HepG2 (cell line): ENCODE data around the gene MED12L. TPM values are rescaled to one million over a fixed set of nuclear protein-coding genes. Genes with fewer than 3 reads are reported as not detected.

Source experiments
- FOXK1 ChIP-seq: sonication (generic); formaldehyde crosslinking; IDR thresholded peaks from 2 replicates; pipeline ENCODE4 v1.4.0; 2020; ENCODE audit warnings: low read depth, missing genetic modification reagents, borderline replicate concordance
- GATA4 ChIP-seq: sonication (generic); IDR thresholded peaks from 2 replicates; pipeline ENCODE4 v1.6.1; 2016; ENCODE audit warnings: antibody characterized with exemption, low read depth, borderline replicate concordance
- MTF2 ChIP-seq: sonication (generic); formaldehyde crosslinking; IDR thresholded peaks from 2 replicates; pipeline ENCODE4 v1.5.0; 2020; ENCODE audit warnings: missing genetic modification reagents, borderline replicate concordance
- NFRKB ChIP-seq: fragments of 450-650 bp; IDR thresholded peaks from 2 replicates; pipeline ENCODE4 v1.6.1; 2017
- ZBTB7A ChIP-seq: sonication (generic); formaldehyde crosslinking; IDR thresholded peaks from 2 replicates; pipeline ENCODE4 v1.8.0; 2022; ENCODE audit warnings: mild to moderate bottlenecking, missing genetic modification reagents
- ZNF33B ChIP-seq: sonication (generic); formaldehyde crosslinking; IDR thresholded peaks from 2 replicates; pipeline ENCODE4 v1.5.1; 2020; ENCODE audit warnings: mild to moderate bottlenecking, missing genetic modification reagents
- ZNF44 ChIP-seq: sonication (generic); formaldehyde crosslinking; IDR thresholded peaks from 2 replicates; pipeline ENCODE4 v1.5.1; 2020; ENCODE audit warnings: mild to moderate bottlenecking, missing genetic modification reagents
- ZNF768 ChIP-seq: sonication (generic); formaldehyde crosslinking; IDR thresholded peaks from 2 replicates; pipeline ENCODE4 v1.4.0; 2020; ENCODE audit warnings: missing genetic modification reagents
- polyA plus RNA-seq, 8 experiments: library from polyadenylated mRNA; depleted of rRNA in 3 of 8; stranded (reverse) in 7 of 8; unstranded in 1 of 8; fragments of >200 nt; fragmentation: Illumina TruSeq in 4 of 8; extraction: Trizol in 4 of 8; gene quantifications; 2 replicates each; pipeline versions ENCODE4 v1.2.1 to v1.2.3, GENCODE V29; 2011 to 2016; ENCODE audit warnings: low read depth in 4 of 8, missing spikeins in 1 of 8, mixed read lengths in 1 of 8; ENCODE audit not compliant: insufficient read depth in 1 of 8
- total RNA-seq, 5 experiments: library from RNA; depleted of rRNA; stranded (reverse); fragments of >200 nt; fragmentation: Illumina TruSeq; extraction: Trizol; gene quantifications; 2 replicates each; pipeline ENCODE4 v1.2.3, GENCODE V29; 2016; ENCODE audit warnings: low read depth in 1 of 5
- TF ChIP-seq, protein P1 (sequence below): sonication (generic); formaldehyde crosslinking; IDR thresholded peaks from 2 replicates; pipeline ENCODE4 v1.4.0; 2020; ENCODE audit warnings: low read depth, mild to moderate bottlenecking, missing genetic modification reagents
- TF ChIP-seq, protein P2 (sequence below): sonication (generic); formaldehyde crosslinking; IDR thresholded peaks from 2 replicates; pipeline ENCODE4 v1.5.1; 2020; ENCODE audit warnings: mild to moderate bottlenecking, missing genetic modification reagents, moderate library complexity
- TF ChIP-seq, protein P3 (sequence below): sonication (generic); formaldehyde crosslinking; IDR thresholded peaks from 2 replicates; pipeline ENCODE4 v1.4.0; 2020; ENCODE audit warnings: missing genetic modification reagents
- TF ChIP-seq, protein P4 (sequence below): sonication (generic); formaldehyde crosslinking; IDR thresholded peaks from 2 replicates; pipeline ENCODE4 v1.4.0; 2020; ENCODE audit warnings: missing genetic modification reagents, low read depth, mild to moderate bottlenecking, borderline replicate concordance
- TF ChIP-seq, protein P5 (sequence below): sonication (generic); formaldehyde crosslinking; IDR thresholded peaks from 2 replicates; pipeline ENCODE4 v1.5.1; 2020; ENCODE audit warnings: missing genetic modification reagents, mild to moderate bottlenecking, borderline replicate concordance
- TF ChIP-seq, protein P6 (sequence below): sonication (generic); formaldehyde crosslinking; IDR thresholded peaks from 2 replicates; pipeline ENCODE4 v1.4.0; 2020; ENCODE audit warnings: missing genetic modification reagents

Gene MED12L
- total and polyA plus RNA-seq, 2 of the 13 experiments (the other 11 are each of a cell fraction or from before 2014, with no cell fraction given): 0.07 to 0.64 TPM

DNA sequence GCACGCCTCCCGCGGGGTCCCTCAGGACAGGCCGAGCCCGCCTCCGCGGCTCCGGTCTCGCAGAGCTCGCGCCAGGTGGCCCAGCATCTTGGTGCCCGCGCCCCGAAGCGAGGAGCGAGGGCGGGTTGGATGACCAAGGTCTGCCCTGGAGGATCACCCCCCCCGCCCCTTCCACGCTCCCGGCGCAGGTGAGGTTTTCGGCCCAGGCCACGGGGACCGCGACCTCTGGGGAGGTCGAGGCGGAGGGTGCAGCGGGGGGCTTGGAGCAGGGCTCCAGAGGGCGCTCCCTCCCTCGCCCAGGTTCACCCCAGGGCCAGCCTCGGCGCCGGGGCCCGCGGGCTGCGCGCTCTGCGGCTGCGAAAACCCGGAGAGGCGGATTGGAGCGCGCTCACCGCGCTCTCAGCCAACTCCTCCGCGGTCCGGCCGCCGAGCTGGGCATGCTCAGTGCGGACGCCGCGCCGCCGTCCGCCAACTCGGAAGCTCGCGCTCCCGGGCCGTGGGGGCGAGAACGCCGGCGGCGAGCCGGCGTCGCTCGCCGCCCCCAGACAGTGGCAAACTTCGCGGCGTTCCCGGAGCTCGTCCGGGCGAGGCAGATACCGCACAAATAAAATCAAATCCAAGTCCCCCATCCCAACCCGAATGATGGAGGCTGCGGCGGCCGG, at the start of gene MED12L (continued):
- TF ChIP-seq, protein P1, sequence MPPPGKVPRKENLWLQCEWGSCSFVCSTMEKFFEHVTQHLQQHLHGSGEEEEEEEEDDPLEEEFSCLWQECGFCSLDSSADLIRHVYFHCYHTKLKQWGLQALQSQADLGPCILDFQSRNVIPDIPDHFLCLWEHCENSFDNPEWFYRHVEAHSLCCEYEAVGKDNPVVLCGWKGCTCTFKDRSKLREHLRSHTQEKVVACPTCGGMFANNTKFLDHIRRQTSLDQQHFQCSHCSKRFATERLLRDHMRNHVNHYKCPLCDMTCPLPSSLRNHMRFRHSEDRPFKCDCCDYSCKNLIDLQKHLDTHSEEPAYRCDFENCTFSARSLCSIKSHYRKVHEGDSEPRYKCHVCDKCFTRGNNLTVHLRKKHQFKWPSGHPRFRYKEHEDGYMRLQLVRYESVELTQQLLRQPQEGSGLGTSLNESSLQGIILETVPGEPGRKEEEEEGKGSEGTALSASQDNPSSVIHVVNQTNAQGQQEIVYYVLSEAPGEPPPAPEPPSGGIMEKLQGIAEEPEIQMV: 0 out of 2 replicates have a peak, but pooled peaks have one; percentile 56
- TF ChIP-seq ZNF768 (no peak; the same call in 1 of the 2 replicates), MTF2 (CRISPR knock-in tag) (no peak), GATA4 (no peak), ZNF33B (CRISPR knock-in tag) (0 out of 2 replicates have a peak, but pooled peaks have one; percentile 48), ZBTB7A (CRISPR knock-in tag) (no peak), FOXK1 (CRISPR knock-in tag) (no peak), ZNF44 (CRISPR knock-in tag) (no peak), NFRKB (no peak)
- TF ChIP-seq, protein P2, sequence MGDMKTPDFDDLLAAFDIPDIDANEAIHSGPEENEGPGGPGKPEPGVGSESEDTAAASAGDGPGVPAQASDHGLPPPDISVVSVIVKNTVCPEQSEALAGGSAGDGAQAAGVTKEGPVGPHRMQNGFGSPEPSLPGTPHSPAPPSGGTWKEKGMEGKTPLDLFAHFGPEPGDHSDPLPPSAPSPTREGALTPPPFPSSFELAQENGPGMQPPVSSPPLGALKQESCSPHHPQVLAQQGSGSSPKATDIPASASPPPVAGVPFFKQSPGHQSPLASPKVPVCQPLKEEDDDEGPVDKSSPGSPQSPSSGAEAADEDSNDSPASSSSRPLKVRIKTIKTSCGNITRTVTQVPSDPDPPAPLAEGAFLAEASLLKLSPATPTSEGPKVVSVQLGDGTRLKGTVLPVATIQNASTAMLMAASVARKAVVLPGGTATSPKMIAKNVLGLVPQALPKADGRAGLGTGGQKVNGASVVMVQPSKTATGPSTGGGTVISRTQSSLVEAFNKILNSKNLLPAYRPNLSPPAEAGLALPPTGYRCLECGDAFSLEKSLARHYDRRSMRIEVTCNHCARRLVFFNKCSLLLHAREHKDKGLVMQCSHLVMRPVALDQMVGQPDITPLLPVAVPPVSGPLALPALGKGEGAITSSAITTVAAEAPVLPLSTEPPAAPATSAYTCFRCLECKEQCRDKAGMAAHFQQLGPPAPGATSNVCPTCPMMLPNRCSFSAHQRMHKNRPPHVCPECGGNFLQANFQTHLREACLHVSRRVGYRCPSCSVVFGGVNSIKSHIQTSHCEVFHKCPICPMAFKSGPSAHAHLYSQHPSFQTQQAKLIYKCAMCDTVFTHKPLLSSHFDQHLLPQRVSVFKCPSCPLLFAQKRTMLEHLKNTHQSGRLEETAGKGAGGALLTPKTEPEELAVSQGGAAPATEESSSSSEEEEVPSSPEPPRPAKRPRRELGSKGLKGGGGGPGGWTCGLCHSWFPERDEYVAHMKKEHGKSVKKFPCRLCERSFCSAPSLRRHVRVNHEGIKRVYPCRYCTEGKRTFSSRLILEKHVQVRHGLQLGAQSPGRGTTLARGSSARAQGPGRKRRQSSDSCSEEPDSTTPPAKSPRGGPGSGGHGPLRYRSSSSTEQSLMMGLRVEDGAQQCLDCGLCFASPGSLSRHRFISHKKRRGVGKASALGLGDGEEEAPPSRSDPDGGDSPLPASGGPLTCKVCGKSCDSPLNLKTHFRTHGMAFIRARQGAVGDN (CRISPR knock-in tag): peak; percentile 80
- TF ChIP-seq, protein P3, sequence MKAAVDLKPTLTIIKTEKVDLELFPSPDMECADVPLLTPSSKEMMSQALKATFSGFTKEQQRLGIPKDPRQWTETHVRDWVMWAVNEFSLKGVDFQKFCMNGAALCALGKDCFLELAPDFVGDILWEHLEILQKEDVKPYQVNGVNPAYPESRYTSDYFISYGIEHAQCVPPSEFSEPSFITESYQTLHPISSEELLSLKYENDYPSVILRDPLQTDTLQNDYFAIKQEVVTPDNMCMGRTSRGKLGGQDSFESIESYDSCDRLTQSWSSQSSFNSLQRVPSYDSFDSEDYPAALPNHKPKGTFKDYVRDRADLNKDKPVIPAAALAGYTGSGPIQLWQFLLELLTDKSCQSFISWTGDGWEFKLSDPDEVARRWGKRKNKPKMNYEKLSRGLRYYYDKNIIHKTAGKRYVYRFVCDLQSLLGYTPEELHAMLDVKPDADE (CRISPR knock-in tag): no peak
- TF ChIP-seq, protein P4, sequence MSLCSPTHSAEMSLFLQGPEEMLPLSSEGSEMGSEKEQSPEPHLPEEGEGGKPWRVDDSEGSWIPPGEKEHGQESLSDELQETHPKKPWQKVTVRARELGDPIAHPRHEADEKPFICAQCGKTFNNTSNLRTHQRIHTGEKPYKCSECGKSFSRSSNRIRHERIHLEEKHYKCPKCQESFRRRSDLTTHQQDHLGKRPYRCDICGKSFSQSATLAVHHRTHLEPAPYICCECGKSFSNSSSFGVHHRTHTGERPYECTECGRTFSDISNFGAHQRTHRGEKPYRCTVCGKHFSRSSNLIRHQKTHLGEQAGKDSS (CRISPR knock-in tag): peak; percentile 71; the same call in 1 of the 2 replicates
- TF ChIP-seq, protein P5, sequence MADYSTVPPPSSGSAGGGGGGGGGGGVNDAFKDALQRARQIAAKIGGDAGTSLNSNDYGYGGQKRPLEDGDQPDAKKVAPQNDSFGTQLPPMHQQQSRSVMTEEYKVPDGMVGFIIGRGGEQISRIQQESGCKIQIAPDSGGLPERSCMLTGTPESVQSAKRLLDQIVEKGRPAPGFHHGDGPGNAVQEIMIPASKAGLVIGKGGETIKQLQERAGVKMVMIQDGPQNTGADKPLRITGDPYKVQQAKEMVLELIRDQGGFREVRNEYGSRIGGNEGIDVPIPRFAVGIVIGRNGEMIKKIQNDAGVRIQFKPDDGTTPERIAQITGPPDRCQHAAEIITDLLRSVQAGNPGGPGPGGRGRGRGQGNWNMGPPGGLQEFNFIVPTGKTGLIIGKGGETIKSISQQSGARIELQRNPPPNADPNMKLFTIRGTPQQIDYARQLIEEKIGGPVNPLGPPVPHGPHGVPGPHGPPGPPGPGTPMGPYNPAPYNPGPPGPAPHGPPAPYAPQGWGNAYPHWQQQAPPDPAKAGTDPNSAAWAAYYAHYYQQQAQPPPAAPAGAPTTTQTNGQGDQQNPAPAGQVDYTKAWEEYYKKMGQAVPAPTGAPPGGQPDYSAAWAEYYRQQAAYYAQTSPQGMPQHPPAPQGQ (CRISPR knock-in tag): no peak
- TF ChIP-seq, protein P6, sequence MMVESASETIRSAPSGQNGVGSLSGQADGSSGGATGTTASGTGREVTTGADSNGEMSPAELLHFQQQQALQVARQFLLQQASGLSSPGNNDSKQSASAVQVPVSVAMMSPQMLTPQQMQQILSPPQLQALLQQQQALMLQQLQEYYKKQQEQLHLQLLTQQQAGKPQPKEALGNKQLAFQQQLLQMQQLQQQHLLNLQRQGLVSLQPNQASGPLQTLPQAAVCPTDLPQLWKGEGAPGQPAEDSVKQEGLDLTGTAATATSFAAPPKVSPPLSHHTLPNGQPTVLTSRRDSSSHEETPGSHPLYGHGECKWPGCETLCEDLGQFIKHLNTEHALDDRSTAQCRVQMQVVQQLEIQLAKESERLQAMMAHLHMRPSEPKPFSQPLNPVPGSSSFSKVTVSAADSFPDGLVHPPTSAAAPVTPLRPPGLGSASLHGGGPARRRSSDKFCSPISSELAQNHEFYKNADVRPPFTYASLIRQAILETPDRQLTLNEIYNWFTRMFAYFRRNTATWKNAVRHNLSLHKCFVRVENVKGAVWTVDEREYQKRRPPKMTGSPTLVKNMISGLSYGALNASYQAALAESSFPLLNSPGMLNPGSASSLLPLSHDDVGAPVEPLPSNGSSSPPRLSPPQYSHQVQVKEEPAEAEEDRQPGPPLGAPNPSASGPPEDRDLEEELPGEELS (CRISPR knock-in tag): no peak
